Non-pigmented ciliary epithelial cell (primary cell): ENCODE results near the gene EIF2S1.
A peak's percentile ranks its signal among the peaks of the same experiment; 100 is the strongest.
"Not testable (repeated sequence)": the region's sequence is repeated elsewhere in the genome, so short reads cannot be mapped to it uniquely, and the experiment has no call there.

Experiments
- DNase-seq: peaks from one replicate; pipeline ENCODE4 v3.0.0-alpha.2; 2010; ENCODE audit warnings: low read depth

The EIF2S1 gene

DNA sequence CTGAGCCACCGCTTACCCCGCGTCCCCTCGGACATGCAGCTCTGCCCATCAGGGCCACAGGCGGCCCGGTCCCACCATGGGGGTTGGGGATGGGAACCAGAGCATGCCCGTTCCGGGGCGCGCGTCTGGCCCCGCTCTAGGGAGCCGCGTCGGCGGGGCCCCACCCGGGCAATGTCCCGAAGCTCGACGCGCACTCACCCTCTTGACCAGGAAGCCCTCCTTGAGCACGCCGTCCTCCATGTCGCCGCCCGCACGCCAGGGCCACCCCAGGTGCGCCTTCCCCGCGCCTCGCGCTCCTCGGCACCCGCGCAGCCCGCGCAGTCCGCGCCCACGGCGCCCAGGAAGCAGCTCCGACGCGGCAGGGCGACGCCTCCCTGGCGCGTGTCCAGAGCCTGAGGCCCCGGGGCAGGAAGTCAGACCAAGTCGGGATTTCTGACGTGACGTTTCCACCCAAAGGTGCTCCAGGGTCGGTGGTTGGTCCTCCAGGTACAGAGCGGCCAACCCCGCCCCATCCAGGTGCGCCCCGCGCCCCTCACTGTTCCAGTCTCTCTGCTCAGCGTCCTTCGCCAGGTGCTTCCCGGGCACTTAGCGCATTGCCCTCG lies 51.8 kb downstream of the EIF2S1 start, which contains the start of gene PLEK2:
TSS of gene PLEK2 (minus strand) at position 346 of the 602 bp plus-strand sequence. CDS start at position 240, 106 bp downstream.
- DNase-seq: no peak

DNA sequence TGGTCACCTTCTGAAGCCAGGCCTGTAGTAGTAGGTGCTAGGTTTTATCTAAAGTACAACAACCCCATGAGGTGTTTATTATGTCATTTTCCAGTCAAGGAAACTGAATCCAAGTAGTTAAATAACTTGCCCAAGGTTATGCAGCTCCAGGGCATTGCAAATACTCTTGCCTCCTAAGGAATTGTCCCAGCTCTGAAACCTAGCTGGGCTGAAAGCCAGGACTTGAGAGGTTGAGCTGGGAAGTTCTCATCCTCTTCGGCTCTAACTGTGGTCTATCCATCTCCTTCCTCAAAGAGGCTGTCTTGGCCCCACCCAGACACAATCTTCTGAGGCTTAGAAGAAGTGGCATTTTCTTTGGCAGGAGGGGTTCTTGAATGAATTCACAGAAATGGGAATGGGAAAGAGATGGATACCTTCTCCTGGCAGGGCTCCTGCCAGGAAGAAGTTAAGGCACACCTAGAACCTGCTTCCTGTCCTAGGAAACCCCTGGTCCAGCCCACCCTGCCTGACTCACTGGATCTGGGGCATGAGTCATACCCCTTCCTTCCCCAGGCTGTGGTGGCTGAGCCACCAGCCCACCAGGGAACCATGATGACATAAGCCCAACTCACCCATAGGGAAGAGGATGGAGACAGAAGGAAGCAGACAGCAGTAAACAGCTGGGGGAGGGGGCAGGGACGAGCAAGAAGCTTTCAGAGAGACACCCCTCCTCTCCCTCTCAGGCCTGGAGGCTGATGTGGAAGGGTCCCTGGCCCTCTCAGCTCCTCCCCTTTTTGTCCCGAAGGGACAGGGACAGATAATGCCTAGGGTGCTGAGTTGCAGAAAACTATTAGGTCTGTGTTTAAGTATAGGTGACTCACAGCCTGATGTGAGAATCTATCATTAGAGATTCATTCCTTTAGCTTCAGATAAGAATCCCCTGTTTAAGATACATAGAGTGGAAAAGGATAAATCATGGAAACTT lies 54.0 kb downstream of the EIF2S1 start:
- DNase-seq: peak; percentile 60

DNA sequence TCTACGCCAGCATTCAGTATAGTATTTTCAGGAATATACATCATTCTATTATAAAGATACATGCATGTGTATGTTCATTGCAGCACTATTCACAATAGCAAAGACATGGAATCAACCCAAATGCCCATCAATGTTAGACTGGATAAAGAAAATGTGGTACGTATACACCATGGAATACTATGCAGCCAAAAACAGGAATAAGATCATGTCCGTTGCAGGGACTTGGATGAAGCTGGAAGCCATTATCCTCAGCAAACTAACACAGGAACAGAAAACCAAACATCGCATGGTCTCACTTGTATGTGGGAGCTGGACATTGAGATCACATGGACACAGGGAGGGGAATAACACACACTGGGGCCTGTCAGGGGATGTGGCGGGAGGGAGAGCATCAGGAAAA lies 55.5 kb downstream of the EIF2S1 start:
- not testable (repeated sequence) for DNase-seq

DNA sequence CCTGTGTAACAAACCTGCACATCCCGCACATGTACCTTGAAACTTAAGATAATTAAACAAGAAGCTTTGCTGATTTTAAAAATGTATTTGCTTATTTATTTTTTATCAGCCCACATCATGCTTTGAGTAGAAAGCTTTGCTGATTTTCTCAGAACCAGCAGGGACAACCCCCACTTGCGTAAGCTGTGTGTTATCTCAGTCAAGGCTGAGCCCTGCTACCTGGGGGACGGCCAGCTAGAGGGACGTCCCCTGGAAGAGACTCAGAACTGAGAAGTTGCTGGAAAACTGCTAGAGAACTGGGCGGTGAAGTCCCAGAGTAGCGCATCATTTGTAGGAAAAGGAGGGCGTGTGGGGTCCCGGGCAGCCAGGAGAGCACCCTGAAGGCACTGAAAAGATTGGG lies 56.0 kb downstream of the EIF2S1 start:
- DNase-seq: no peak

DNA sequence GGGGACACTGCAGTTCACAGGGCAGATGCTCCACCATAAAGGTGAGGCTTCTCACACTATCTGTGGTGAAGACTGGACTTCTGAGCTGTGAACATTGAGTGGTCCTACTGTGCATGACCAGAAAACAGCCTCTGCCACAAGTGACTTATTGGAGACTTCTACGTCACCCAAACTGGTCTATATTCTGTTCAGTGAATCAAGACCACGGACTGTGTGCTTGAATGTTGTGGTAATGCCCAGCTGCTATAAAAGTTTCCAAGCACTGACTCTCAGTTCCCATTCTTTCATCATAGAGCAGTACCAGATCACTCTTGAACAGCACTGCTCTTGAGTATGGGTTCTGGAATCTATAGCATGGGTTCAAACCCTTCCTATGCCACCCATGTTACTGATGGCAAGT lies 56.7 kb downstream of the EIF2S1 start:
- DNase-seq: no peak

DNA sequence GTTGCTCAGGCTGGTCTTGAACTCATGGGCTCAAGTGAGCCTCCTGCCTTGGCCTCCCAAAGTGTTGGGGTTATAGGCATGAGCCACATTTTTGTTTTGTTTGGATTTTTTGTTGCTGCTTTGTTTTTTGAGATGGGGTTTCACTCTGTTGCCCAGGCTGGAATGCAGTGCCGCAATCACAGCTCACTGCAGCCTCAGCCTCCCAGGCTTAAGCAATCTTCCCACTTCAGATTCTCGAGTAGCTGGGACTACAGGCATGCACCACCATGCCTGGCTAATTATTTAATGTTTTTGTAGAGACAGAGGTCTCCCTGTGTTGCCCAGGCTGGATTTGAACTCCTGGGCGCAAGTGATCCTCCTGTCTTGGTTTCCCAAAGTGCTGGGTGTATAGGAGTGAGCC lies 57.5 kb downstream of the EIF2S1 start:
- no peak for DNase-seq

DNA sequence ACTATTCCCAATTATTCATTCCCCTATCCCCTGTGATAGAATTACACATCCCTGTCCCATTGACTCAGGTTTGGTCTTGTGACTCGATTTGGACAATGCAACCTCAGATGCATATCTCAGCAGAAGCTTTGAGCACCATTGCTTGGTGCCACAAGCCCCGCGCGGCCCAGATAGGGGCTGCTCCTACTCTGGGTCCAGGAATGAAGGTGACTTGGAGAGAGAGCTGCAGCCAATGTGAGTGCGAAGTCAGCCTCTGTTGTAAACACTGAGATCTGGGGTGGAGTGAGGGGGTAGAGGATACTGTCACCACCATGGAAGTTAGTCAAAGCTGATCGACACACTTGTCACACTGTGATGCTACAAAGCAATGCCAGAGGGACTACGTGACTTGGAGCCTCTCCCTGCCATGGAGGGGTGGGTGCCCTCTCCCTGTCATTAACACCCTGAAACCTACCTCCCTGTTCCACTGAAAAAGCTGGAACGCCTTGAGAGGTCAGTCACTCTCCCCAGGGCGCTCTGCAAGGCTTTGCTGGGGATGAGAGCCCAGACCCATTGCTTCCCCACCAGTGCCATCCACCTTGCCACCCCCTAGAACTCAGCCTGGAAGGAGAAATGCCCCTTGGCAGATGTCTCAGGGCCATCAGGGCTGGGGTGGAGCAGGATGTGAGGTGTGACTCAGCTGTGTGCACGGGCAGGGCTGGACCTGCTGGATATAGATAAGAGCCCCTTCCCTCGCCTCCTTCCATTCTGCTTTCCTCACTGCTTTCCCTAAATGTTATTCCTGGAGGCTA lies 58.5 kb downstream of the EIF2S1 start:
- DNase-seq: no peak

DNA sequence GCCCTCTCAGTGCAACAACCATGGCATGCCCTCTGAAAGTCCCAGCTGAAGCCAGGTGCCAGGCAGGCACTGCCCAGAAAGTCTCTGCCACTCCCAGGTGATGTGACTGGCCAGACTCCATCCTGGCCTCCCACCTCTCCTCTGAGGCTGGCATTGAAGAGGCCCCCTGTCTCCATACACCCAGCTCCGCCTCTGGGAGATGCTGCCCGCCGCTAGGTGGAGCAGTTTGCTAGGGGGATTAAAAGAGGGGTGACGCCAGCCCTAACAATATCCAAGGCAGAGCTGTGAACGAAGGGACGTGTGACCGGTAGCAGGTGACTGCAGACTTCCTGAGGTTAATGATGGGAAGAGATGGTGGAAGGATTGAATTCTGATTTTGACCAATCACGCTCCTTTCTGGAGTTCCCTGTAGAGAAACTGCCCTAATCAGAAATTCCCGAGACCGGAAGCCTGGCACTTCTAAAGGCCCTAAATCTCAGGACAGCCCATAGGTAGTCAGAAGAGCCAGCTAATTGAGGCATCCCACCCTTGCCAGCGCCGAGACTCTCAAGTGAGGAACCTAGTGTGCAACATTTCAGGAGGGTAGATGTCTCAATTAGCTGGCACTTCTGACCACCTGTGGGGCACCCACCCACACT lies 60.1 kb downstream of the EIF2S1 start:
- DNase-seq: no peak

DNA sequence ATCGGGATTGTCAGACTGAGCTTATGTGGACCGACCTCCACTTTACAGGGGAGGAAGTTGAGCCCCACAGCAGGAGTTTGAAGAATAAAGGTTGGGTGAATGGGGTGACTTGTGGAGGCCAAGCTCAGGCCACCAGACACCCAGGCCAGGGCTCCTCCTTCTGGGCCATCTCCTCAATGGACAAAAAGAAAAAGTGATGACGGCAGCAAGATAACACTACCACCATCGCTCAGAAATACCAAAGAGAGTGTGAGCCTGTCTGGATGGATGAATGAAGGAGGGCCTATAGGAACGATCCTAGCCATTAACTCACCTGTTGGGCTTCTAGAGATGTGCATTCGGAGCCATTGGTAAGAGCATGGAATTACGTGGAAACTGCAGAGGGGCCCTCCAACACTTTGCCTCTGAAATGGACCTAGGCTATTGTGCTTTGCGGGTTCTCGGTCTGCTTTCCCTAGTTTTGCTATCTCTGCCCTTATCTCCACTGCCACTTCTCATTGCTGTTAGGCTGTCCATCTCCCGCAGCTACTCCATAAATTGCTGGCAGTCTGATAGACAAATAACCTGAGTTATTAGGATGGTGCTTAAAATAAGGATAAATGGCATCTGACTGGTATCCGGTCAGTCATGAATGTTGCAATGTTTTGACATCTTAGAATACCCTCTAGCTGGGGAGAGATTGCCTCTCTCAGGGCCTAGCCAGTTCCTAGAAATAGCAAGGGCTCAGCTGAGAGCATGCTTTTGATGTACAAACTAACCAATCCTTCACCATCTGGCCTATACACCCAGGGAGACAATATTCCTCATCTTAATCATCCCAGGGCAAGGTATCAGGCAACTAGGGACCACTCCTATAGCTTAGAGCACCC lies 61.5 kb downstream of the EIF2S1 start:
- DNase-seq: no peak

DNA sequence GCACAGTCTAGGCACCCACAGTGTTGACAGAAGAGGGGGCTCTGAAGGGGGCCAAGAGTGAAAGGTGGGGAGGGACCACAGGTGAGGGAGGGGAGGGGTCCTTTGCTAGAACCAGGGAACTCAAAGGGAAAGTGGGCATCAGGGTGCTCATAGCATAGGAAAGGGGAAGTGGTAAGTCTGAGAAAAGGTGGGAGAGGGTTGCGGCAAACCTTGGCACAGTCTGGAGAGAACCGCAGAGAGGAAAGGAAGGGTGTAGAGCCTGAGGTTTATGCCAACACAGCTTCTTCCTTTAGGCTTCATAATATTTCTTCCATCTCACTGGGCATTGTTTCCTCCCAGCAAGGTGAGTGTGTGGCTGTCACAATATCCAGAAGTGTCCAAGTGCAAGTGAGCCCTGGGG lies 63.3 kb downstream of the EIF2S1 start:
- no peak for DNase-seq

DNA sequence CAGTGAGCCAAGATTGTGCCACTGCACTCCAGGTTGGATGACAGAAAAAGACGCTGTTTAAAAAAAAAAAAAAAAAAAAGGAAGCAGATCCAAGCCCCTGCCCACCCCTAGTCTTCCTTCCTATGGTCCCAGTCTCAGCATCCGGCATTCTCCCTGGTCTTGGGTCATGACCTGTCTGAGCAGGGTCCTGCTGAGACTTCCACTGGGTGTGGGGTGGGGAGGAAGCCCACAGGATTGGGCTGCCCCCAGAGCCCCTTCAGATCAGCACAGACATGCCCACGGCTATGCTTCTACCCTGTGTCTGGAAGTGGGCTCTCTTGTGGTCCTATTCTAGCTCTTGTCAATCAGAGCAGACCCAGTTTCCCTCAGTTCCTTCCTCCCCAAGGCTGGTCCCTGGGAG lies 64.4 kb downstream of the EIF2S1 start:
- DNase-seq: no peak

DNA sequence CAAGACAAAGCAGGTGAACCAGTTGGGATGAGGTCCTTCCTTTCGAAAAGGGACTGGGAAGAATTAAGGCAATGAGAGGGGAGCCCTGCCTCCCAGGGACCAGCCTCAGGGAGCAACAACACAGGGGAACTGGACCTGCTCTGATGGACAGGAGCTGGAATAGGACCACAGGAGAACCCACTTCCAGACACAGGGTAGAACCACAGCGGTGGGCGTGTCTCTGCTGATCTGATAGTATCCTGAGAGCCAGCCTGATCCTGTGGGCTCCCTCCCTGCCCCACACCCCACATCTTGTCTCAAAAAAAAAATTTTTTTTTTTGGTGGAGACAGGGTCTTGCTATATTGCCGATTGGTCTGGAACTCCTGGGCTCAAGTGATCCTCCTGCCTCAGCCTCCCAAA lies 65.5 kb downstream of the EIF2S1 start:
- DNase-seq: no peak

DNA sequence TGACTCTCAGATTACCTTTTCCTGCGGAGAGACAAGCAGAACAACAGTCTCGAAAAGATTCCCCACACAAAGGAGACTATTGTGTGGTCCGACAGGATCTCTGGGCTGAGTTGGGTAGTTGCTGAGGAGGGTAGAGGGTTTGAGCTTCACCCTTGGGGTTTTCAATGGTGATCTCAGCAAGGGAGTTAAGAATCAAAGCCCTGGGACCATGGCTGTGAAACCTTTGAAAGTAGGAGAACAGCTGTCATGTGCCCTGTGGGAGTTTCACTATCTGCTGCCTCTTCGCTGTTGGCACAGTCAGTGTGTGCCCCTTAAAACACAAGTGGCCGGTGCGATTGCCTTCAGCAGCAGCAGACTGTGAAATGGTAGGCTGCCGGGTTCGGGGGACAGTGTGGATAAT lies 66.0 kb downstream of the EIF2S1 start:
- no peak for DNase-seq

DNA sequence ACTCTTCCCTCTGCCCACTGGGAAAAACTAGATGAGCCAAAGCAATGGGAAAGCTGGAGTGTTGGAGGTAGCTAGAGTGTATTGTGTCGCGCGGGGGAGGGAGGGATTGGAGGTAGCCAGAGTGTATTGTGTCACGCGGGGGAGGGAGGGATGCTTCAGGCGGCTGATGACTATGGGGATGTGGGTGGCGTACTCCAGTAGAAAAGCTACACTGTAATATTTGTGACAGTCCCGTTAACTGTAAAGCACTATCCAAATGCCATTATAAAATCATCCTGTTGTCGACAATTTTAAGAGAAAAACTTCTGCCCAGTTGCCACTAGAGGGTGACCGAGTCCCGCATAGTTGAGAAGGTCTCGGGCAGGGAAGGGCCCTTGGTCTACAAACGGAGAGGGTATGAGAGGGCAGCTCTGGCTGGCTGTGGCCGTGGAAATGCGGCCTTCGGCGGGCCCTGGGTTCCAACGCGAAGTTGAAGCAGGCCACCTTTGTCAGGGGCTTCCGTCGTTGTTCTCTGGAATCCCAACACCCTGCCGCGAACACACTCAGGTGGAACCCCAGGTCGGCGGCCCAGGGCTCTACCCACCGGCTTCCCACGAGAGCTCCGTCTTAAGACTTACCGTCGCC lies 67.0 kb downstream of the EIF2S1 start:
- no peak for DNase-seq

DNA sequence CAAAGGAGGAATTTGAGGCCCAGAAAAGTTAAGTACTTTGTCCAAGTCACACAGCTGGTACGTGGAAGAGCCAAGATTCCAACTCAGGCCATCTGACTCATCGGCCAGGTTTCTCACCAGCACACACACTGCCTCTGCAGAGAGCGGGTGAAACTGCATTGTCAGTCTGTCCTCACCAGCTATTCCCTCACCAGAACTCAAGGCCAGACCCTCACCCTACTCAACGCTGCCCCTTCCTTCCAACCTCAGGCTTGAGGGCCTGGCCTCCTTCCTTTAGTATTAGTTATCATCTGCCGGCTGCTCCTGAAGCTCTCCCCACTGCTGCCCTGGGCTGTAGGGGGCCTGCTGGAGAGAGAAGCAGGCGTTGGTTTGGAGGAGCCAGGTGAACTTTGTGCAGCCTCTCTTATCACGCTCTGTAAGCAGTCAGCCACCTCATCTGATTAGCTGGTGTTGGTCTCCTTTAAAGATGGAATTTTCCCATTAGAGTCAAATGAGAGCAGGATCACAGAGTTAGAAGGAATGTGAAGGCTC lies 68.4 kb downstream of the EIF2S1 start:
- no peak for DNase-seq

DNA sequence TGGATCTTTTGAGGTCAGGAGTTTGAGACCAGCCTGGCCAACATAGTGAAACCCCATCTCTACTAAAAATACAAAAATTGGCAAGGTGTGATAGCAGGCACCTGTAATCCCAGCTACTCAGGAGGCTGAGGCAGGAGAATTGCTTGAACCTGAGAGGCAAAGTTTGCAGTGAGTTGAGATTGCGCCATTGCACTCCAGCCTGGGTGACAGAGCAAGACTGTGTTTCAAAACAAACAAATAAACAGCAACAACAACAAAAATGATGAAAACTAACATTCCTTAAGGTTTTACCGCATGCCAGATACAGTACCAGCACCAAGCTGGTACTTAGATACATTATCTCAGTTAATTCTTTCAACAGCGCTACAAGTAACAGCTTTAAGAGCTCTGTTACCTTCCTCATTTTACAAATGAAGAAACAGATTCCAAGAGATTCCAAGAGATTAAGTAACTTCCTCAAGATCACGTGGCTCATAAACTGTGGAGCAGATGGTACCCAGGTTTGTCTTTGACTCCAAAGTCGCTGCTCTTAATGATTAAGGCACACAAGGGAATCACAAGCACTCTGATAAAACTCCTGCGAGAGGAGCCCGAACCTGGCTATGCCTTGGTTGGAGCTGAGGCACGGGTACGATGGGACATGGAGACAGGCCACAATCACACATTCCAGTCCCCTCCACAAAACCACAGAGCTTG lies 69.5 kb downstream of the EIF2S1 start:
- no peak for DNase-seq

DNA sequence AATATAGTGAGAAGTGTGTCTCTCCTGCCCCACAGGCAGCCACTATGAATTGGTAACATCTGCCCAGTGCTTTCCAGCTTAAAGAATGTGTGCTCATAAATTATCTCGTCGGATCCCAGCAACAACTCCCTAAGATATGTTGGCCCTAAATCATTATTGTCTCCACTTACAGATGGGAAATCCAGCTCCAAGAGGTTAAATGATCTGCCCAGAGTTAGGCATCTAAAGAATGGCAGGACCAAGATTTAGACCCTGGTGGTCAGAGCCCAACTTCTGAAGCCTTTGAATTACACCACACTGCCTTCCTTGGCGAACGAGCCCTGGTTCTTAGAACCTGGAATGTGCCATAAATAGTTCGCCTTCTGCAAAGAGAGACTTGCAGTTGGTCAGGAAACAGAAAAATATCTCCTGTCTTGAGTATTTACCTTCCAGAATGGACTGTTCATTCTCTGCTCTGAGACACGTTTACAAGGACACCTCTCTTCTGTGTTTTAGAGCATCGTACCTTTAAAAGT lies 72.0 kb downstream of the EIF2S1 start:
- DNase-seq: no peak

DNA sequence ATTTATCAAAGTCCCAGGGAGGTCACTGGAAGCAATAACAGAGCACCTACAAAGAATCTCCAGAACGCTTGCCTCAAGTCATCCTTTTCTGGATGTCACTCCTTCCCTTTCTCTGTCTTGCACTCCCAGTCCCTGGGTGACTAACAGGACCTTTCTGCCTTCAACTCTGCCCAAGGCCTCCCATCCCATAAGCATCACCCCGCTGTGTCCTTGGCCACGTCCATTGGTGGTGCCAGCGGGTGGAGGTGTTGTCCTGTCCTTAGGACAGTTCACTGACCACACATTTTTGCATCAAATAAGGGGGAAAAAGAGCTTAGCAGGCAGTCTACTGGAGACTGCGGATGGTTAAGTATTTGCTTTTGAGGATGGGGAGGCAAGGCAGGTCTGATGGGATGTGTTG lies 75.5 kb downstream of the EIF2S1 start:
- no peak for DNase-seq
